ENCODE measurements around the gene YLPM1. TPM values are rescaled to one million over a fixed set of nuclear protein-coding genes. Genes with fewer than 3 reads are reported as not detected.

The YLPM1 gene
- total RNA-seq, 1 donor from 2014 or later: 88.3 TPM

DNA sequence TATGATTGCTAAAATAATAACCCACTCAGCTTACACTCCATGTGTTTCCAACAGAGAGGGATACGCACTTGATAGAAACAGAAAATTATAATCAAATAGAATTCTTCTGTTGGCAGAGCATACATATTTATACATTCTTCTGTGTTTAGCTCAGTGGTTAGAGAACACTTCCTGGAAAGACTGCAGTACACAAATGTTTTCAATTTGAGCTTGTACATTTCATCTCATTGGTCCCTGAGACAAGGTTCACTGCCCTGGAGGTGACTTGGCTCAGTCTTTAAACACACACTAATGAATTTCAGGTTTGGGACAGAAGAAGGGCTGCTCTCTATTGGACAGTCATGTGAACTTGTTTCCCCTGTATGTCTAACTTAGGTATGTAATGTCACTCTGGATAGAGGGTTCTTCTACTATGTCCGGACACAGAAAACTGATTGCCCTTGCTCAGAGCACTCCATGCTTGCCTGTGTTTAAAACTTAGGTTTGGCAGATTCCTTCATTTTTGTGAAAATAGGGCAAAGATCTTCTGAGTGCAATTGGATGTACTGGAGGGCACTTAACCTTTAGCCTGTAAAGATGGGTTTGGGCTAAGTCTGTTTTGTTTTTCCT is 89.9 kb downstream of the YLPM1 start:
- no peaks in the 10 kb centered on the region for H3K9me3 Mint-ChIP-seq (ENCODE audit: unreplicated experiment)
- no peak overlapping the region for H3K4me3 Mint-ChIP-seq (ENCODE audit: unreplicated experiment)
- TF ChIP-seq, protein P1, sequence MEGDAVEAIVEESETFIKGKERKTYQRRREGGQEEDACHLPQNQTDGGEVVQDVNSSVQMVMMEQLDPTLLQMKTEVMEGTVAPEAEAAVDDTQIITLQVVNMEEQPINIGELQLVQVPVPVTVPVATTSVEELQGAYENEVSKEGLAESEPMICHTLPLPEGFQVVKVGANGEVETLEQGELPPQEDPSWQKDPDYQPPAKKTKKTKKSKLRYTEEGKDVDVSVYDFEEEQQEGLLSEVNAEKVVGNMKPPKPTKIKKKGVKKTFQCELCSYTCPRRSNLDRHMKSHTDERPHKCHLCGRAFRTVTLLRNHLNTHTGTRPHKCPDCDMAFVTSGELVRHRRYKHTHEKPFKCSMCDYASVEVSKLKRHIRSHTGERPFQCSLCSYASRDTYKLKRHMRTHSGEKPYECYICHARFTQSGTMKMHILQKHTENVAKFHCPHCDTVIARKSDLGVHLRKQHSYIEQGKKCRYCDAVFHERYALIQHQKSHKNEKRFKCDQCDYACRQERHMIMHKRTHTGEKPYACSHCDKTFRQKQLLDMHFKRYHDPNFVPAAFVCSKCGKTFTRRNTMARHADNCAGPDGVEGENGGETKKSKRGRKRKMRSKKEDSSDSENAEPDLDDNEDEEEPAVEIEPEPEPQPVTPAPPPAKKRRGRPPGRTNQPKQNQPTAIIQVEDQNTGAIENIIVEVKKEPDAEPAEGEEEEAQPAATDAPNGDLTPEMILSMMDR (IDR thresholded peaks at IDR 0.05): no peak
- no peak for DNase-seq (ENCODE audit: extremely low spot score, unreplicated experiment)
- peaks cover 2% of the 10 kb centered on the region for H3K36me3 Mint-ChIP-seq (ENCODE audit: unreplicated experiment)
- peak overlapping the region; percentile 80 for H3K27ac Mint-ChIP-seq (ENCODE audit: unreplicated experiment)
- peaks cover 37% of the 10 kb centered on the region for H3K4me1 Mint-ChIP-seq (ENCODE audit: unreplicated experiment)
- H3K27me3 Mint-ChIP-seq (ENCODE audit: unreplicated experiment): no peaks in the 10 kb centered on the region

DNA sequence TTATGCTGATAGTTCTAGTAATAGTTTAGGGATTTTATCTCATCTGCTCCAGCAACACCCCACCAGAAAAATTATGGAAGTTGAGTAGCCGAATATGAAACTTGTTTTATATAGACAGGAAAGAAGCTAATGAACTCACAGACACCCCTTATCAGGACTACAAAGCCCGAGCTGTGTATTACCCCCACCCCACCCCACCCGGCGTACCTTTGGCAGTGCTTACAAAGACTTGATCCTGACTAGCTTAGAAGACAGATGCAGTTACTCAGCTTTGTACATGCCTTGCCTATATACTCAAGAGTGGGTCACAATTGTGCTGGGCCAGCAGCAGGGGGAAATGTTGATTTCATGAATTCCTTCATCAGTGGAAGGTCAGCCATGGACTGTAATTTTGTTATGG is 90.5 kb downstream of the YLPM1 start:
- Mint-ChIP-seq H3K9me3 (ENCODE audit: unreplicated experiment) (no peaks in the 10 kb centered on the region), H3K27ac (ENCODE audit: unreplicated experiment) (peak overlapping the region; percentile 80), H3K4me3 (ENCODE audit: unreplicated experiment) (no peak overlapping the region), H3K4me1 (ENCODE audit: unreplicated experiment) (peaks cover 33% of the 10 kb centered on the region), H3K27me3 (ENCODE audit: unreplicated experiment) (no peaks in the 10 kb centered on the region), H3K36me3 (ENCODE audit: unreplicated experiment) (peaks cover 2% of the 10 kb centered on the region)
- TF ChIP-seq, protein P1 (IDR thresholded peaks at IDR 0.05): no peak
- DNase-seq (ENCODE audit: extremely low spot score, unreplicated experiment): no peak

DNA sequence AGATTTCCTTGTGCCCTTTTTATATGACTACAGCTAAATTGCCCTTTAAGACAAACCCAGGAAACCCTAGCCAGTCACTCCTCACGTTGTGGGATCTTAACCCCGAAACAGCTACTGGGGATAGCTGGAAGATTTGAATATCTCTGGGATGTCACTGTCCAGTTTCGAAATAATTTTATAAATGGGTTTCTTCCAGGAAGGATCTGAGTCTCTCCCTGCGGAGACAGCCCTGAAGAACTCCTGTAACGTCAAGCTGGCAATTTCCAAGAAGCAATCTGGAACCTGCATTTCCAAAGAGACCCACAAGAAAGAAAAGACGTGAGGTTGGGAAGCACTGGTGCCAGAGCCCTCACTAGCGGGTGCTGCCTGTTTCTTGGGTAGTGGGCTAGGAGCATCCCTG is 91.9 kb downstream of the YLPM1 start:
- no peak for DNase-seq (ENCODE audit: extremely low spot score, unreplicated experiment)
- H3K27ac Mint-ChIP-seq (ENCODE audit: unreplicated experiment): no peak overlapping the region
- no peaks in the 10 kb centered on the region for H3K27me3 Mint-ChIP-seq (ENCODE audit: unreplicated experiment)
- no peaks in the 10 kb centered on the region for H3K9me3 Mint-ChIP-seq (ENCODE audit: unreplicated experiment)
- TF ChIP-seq, protein P1 (IDR thresholded peaks at IDR 0.05): no peak
- peaks cover 2% of the 10 kb centered on the region for H3K36me3 Mint-ChIP-seq (ENCODE audit: unreplicated experiment)
- no peak overlapping the region for H3K4me3 Mint-ChIP-seq (ENCODE audit: unreplicated experiment)
- H3K4me1 Mint-ChIP-seq (ENCODE audit: unreplicated experiment): peaks cover 25% of the 10 kb centered on the region

DNA sequence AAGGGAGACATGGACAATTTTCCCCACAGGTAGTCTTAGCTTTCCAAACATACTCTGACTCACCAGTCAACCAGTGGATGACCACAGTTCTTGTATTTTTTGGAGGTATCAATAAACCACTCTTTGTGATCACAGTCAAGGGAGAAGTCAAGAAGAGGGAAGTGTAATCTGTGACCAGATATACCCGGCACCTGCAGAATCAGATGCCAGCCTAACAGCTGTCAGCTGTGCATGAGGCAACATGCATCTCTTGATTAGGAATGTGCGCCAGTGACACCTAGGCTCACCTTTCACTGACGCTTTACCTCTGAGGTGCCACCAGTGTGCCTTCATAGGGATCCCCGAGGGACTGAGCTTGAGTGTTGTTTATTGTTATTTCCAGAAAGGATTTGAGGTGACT is 92.8 kb downstream of the YLPM1 start:
- no peak overlapping the region for H3K4me3 Mint-ChIP-seq (ENCODE audit: unreplicated experiment)
- H3K27me3 Mint-ChIP-seq (ENCODE audit: unreplicated experiment): no peaks in the 10 kb centered on the region
- no peaks in the 10 kb centered on the region for H3K9me3 Mint-ChIP-seq (ENCODE audit: unreplicated experiment)
- peaks cover 2% of the 10 kb centered on the region for H3K36me3 Mint-ChIP-seq (ENCODE audit: unreplicated experiment)
- TF ChIP-seq, protein P1 (IDR thresholded peaks at IDR 0.05): no peak
- no peak overlapping the region for H3K27ac Mint-ChIP-seq (ENCODE audit: unreplicated experiment)
- DNase-seq (ENCODE audit: extremely low spot score, unreplicated experiment): no peak
- peaks cover 33% of the 10 kb centered on the region for H3K4me1 Mint-ChIP-seq (ENCODE audit: unreplicated experiment)

DNA sequence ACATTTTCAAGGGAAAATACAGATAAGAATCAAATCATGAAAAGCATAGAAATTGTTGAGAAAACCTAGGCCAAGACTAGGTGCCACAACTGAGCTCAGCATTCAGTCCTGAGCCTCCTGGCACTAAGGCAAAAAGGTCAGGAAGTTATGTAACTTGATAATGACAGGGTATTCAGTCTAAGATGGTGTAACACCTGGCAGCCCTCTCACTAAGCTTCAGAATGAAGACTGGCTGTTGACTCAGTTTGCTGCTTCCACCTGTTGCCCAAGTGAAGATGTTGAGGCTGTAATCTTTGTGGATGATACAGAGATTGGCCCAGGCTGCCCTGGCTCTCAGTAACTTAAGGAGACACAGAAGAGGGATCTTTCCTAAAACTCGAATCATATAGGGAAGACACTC is 93.2 kb downstream of the YLPM1 start:
- Mint-ChIP-seq H3K4me1 (ENCODE audit: unreplicated experiment) (peaks cover 34% of the 10 kb centered on the region), H3K27ac (ENCODE audit: unreplicated experiment) (no peak overlapping the region)

More for the DNA sequence above, 93.2 kb downstream of the YLPM1 start:
- no peak for DNase-seq (ENCODE audit: extremely low spot score, unreplicated experiment)
- Mint-ChIP-seq H3K4me3 (ENCODE audit: unreplicated experiment) (no peak overlapping the region), H3K9me3 (ENCODE audit: unreplicated experiment) (no peaks in the 10 kb centered on the region), H3K36me3 (ENCODE audit: unreplicated experiment) (peaks cover 2% of the 10 kb centered on the region), H3K27me3 (ENCODE audit: unreplicated experiment) (no peaks in the 10 kb centered on the region)
- TF ChIP-seq, protein P1 (IDR thresholded peaks at IDR 0.05): no peak

All from osteocyte (in vitro differentiated cells).